NCI-H2196 (cell line): ENCODE results near the gene RGS17.
A peak's percentile ranks its signal among the peaks of the same experiment; 100 is the strongest.
"Not testable (repeated sequence)": the region's sequence is repeated elsewhere in the genome, so short reads cannot be mapped to it uniquely, and the experiment has no call there.

Experiments used
- DNase-seq: peaks from one replicate; lab custom pipeline; 2025; ENCODE audit not compliant: unreplicated experiment; lab: John Stamatoyannopoulos, UW

Gene RGS17, protein sequence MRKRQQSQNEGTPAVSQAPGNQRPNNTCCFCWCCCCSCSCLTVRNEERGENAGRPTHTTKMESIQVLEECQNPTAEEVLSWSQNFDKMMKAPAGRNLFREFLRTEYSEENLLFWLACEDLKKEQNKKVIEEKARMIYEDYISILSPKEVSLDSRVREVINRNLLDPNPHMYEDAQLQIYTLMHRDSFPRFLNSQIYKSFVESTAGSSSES

DNA sequence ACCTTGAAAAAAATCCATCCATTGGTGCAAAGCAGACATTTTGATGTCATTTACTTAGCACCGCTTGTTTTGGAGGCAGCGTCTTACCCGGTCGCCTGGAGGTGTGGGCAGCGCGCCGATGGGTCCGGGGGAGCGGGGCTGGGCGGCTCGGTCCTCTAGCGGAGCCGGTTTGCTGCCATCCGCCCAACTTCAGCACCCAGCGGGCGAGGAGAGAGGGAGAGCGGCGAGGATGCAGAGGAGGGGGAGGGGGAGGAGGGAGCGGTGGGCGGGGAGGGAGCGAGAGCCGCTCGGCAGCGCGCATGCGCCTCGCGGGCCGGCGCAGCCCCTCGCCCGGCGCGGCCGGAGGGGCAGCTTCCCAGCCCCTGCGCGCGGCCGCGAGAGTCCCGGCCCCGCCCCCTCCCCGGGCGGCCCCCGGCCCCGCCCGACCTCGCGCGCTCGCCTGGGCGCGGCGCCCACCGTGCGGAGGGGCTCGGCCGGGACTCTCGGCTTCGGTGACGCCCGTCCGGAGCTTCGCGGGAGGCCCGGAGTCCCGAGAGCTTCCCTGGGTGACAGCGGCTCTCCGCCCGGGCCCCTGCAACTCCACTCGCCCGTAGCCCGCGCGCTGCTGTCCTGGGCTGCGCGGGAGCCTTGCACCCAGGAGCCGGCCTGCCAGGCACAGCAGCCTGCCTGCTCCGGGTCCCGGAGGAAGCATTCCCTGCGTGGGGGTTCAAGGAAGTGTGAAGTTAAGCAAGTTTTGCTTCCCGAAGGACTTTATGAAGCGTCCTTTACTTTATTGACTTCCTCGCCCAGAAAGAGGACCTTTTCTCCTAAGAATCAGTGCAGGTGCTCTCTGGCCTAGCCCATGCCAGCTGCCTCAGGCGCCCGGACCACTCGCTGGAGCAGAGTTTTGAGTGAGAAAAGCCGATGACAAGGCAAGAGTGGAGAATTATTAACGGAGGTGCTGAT is at the start of gene RGS17:
RGS17 (minus strand) TSS at position 246 of the 945 bp plus-strand sequence. CDS start 87,264 bp downstream, outside the sequence.
- DNase-seq = peak; percentile 78

DNA sequence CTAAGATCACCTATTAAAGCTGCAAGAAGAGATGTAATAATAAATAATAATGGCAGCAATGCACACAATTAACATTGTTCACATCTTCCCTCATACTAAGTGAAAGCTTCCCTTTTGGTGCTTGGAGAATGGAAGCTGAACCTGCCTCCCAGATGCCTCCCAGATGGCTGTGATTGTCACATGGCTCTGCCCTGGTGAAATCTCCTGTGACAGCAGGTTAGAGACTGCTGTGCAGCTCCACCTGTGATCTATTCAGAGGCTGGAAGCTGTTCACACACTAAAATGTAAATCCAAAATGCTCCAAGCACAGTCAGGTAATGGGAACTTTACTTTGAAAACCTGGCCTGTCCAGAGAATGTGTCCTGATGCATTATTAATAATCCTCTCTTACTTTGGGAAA is 41.7 kb upstream of the RGS17 start:
- no peak for DNase-seq

DNA sequence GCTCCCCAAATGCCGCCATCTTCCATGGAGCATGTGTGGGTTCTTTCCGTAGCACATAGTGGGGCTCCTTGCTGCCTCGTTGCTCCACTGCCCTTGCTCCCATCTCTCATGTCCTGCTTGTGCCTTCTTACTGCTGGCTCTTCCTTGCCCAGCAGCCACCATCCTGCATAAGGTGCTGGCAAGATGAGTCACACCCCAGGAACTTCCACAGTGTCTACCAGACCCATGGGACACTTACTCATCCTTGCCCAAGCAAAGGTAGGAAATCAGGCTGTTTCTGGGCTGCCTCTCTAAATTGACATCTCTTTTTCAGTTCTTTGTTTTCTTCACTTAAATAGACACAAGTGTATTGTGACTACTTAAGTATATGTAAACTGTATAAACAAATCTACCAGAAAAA is 39.4 kb upstream of the RGS17 start:
- no peak for DNase-seq

DNA sequence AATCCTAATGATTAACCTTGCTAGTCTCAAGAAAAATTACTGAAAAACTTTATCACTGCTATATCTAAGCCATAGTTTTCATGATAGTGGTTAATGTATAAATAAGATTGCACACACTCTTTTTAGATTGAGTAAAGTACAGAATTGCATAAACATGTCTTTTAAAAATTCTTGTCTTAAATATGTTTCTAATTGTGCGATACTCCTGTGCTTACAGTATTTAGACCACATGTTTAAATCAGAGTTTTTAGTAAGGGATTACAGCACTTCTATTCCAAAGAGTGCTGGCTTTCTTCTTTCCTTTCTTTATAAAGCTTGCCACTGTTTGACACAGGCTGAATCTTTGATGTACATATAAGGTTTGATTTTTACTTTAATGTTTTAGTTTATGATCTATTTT is 36.8 kb upstream of the RGS17 start:
- no peak for DNase-seq

DNA sequence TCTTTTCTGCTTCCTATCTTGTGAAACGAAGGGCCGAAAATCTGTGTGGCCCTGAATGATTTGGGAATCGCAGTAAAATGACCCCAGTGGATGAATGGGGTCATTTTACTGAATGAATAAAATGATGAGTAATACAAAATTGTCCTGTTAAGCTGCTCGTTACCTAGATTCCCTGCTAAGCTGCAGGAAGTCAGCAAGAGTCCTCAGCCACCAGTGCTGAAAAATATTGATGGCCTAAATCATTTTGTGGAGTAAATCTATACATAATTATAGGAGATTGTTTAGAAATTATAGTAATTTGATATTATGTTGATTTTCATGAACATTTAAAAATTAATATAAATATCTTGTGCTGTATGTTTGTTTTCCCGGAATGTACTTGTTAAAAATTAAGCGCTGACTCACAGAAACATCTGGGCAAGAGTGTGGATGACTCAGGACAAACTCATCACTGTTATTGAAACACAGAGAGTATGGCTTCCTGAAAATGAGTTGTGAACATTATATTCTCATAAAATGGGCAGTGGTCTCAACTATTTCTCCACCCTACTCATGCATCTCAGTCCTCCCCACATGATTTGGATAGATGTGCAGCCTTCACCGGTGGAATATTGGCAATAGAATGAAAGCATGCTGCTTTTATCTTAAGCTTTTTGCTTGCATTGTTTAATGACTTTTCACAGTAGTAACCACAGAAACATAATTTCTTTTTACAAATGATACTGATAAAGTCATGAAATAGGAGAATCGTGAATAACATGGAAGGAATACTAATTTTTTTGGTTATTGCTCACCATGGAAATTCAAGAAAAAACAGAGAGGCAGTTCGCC is 36.2 kb upstream of the RGS17 start:
- DNase-seq = no peak

DNA sequence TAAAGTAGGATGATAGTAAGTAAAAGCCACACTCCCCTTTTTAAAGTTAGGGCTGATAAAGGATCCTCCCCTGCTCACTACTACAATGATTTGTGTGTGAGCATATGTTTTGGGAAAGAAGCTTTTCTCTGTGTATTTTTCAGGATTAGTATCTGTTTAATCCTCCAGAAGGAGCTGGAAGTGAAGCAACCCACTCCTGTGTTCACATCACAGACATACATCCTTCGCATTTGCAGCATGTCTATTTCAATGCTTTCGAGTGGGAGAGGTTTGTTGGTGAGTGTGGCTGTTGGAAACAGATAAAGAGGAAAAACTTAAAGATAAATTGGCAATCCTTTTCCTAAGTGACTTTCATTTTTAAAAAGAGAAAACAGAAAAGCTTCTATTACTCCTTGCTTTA is 31.6 kb upstream of the RGS17 start:
- DNase-seq = no peak

DNA sequence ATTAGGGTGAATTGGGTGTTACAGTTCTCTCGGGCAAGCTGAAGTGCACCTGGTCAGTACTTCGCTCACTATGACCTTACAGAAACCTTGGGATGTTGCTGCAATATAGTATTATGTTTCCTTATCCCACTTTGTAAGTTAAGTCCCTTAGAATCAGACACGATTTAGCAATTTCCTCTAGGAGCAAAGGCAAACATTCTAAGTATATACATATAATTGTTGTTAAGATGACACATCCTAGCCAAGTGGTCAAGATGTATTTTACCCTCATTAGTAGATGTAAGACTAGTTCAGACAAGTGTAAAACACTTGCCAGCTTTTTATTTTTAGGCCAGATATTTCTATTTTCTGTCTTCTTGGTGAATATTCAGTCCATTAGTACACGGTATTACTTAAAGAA is 31.1 kb upstream of the RGS17 start:
- no peak for DNase-seq

DNA sequence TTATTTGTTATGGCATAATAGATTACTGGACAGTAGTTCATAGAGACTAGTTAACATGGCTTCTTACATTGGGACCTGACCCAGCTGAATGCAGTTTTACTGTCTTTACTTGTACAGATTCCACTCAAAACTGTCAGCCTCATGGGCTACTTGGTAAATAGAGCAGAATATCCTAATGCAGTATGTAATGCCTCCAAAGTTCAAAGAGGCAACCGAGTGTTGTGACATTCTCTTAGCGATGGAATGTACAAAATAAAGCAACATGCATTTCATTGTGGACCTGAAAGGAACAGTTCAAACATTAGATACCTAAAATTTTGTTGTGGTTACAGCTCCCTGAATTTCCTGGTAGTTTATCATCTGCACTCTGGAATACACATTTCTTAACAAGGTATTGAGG is 29.1 kb upstream of the RGS17 start:
- DNase-seq = no peak

DNA sequence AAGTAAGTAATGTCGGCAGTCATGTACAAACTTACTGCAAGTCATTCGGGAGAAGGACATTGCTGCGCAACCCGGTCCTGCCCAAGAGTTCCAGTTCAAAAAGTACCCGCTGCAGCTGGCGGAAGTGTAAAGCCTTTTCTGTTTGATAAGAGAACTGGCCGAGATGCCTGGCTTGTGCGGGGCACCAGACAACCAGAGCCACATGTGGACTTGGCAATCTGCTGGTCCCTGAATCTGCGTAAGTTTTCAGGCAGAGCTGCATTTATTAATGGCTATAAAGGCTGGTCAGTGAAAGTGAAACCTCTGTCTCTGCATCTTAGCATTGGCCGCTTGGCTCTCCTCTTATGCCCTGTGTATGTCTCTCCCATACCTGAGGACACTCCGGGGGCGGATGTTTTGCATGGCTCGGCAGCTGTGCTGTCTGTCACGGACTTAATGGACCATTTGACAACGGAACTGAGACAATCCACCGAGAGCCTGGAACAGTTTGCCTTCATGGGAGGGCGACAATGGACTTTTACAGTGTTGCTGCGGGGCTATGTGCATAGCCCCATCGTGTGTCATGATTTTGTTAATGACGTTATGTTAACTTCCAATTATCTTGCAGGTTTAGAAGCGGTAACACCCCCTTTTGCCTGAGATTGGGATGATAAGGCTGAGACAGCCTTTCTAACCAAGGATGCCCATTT is 19.8 kb upstream of the RGS17 start:
- DNase-seq = peak; percentile 70

DNA sequence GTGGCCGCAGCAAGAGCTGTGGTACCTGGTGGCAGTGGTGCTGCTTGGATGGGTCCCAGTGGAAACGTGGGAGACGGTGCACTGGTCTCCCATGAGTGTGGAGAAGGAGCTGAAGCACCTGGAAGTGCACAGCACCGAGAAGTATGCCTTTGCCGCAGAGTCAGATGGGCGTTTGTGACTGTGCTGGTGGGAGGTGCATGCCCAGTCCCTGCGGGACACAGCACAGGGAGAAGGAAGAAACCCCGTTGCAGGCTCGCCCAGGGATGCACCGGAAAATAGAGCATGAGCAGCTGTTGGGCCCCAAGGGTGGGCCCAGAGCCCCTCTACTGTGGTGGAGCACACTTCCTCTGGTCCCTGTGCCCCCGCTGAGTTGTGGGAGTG is 19.3 kb upstream of the RGS17 start:
- peak; percentile 40 for DNase-seq

DNA sequence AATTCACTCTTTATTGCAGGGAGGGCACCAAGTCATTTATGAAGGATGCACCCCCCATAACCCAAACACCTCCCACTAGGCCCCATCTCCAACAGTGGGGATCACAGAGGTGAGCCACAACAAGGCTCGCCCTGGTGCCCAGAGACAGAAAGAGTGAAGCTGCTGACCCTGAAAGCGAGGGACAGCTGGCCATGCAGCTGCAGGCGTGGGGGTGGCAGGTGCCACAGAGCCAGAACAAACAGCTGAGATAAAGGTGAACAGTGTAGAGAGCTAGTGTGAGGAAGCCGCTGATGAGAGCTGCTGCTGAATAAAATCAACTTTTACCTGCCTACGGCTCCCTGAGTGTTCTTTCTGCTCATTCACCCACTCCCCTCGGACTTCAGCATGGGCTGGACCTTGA is 18.8 kb upstream of the RGS17 start:
- peak; percentile 40 for DNase-seq

DNA sequence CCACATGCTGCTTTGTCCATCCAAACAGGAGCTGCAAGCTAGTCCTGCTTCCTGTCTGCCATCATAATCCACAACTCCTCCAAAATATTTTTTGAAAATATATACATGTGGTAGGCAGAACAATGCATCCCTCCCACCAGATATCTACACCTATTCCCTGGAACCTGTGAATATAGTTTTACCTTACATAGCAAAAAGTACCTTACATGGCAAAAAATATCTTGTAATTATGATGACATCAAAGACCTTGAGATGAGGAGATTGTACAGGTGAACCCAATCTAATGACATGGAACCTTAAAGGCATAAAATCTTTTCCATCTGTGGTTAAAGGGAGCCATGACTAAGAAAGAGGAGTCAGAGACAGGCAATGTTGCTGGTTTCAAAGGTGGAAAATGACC is 15.3 kb upstream of the RGS17 start:
- no peak for DNase-seq

DNA sequence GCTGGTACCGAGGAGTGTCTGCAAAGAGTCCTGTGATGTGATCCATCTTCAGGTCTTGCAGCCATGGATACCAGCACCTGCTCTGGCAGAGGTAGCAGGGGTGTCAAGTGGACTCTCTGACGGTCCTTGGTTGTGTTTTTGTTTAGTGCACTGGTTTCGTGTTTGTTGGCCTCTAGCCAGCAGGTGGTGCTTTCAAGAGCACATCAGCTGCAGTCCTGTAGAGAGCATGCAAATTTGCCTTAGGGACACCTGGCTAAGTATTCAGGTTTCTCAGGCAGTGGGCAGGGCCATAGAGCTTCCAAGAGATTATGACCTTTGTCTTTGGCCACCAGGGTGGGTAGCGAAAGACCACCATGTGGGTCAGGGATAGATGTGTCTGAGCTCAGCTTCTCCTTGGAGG is 14.5 kb upstream of the RGS17 start:
- DNase-seq = peak; percentile 94

DNA sequence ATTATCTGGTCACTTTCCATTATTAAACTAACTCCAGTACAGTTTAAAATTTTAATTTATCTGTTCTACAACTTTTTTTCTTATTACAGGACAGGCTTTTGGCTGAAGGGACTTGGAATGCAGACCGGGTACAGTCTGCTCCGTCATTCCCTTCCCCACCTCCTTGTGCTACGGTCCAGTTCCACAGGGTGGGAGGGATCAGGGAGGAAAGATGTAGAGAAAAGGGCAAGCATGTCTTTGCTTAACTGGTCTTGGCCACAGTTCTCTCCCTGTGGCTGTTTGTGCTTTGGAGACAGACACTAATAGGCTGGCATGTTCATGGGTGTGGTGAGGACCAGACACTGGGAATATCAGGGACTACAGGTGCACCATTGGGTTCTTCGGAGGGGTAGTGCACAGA is 12.1 kb upstream of the RGS17 start:
- no peak for DNase-seq

DNA sequence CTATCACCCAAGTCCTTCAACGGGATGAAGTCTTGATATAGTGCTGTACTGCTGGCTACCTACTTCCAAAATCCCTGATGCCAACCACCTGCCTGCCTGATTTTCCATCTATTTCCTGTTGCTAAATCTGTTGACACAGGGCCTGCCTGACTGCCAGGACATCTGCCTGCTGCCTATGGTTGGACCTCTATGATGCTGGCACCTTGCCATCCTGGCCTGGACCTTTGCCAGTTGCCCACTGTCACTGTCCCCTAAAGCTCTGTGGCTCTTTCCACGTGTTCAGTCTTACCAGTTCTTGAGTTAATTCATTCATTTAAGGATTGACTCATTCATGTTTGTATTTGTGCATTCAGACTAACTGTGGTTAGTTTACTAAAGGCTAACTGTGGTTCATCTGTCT is 9.2 kb upstream of the RGS17 start:
- peak; percentile 71 for DNase-seq

DNA sequence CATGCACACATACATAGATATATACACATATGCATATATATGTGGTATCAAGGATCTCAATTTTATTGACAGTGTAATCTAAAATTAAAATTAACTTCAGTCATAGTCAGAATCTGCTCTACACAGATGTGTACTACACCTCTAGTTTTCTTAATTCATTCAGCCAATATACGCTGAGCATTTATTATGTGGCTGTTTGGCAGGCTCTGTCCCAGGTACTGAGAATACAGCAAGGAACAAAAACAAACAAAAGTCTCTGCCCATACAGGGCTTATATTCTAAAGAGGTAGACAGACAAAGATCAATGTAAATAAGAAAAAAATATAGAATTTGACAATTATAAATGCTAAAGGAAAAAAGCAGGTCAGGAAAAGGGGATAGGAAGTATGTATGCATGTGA is 7.8 kb upstream of the RGS17 start:
- no peak for DNase-seq

DNA sequence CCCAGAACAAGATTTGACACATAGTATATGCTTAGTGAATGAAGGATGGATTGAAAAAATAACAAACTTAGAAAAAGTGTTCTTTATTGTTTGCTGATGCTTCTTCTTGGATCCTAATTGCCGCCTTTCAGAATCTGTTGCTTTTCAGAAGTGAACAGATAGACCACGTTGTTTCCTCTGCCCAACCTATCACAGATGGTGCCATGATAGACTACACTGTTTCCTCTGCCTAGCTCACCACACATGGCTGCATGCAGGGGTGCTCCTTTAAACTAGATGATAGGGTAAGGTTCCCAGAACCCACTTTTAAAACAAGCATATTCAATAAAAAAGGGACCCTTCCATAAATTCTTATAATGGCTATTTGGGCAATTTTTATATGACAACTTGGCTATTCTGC is 4.6 kb upstream of the RGS17 start:
- no peak for DNase-seq

DNA sequence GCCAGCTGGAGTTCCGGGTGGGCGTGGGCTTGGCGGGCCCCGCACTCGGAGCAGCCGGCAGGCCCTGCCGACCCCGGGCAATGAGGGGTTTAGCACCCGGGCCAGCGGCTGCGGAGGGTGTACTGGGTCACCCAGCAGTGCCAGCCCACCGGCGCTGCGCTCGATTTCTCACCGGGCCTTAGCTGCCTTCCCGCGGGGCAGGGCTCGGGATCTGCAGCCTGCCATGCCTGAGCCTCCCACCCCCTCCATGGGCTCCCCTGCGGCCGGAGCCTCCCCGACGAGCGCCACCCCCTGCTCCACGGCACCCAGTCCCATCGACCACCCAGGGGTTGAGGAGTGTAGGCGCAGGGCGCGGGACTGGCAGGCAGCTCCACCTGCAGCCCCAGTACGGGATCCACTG is 2.6 kb upstream of the RGS17 start:
- DNase-seq = not testable (repeated sequence)

DNA sequence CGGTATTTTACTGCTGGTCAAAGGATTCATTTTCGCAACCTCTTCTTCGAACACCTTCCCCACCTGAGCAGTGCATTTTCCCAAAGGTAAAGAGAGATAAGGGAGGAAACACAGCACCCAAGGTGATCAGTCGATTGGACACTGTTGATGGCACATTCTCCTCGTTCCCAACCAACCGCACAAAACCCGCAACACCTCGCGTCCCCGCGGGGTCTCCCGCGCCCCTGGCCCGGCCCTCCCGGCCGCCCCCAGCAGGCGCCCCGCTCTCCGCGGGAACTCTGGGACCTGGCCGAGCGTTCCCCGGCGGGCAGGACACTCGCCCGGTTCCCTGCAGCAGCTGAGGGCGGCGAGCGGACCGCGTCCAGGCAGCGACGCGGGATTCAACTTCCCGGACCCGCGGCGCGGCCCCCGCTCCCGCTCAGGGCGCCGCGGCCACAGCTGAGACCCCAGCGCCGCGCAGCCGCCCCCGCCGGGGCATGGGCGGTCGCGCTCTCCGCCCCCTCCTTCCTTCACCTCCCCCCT is 506 bp downstream of the RGS17 start:
- no peak for DNase-seq

DNA sequence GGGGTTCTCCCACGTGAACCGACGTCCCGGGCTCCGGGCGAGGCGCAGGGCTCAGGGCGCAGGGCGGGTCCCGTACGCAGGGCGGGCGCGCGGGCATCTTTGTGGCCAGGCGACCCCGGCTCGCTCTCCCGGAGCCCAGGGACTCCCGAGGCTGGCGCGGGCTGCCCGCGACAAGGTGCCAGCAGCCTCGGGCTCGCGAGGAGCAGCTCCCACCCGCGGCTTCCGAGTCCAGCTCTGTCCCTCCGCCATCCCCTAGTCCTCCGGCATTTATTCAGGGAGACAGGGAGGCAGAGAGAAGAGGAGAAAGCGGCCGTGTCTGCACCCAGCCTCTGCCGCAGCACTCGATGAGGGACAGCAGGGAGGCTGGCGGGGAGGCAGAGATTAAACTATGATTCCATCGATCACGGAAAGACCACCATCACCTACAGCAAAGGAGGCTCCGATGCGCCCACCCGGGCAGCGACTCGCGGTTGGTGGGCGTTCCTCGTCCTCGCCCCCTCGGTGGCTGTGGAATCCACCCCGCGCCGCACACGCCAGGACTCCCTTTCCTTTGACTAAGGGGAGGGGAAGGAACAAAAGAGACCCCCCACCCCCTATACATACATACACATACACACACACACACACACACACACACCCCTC is 1.1 kb downstream of the RGS17 start:
- no peak for DNase-seq
